ENCODE data around the gene PRKN.

DNA sequence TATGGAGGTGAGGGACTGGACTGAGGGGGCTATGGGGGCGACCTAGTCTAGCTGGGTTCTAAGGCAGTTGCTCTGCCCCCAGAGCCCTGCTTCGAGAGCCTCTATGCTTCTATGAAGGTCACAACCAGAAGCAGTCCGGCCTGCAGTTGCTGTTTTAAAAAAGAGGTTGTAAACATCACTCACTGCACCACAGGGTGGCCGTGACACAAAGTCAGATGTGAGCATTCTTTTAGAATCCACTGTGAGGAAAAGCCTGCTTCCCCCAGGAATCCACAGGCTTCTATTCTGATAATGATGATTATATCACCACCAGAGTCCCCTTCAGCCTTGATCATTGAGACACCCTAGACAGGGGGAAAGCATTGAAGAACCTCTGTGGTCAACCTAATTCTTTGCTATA, 1224.0 kb downstream of the PRKN start:
- TF ChIP-seq, protein P1, sequence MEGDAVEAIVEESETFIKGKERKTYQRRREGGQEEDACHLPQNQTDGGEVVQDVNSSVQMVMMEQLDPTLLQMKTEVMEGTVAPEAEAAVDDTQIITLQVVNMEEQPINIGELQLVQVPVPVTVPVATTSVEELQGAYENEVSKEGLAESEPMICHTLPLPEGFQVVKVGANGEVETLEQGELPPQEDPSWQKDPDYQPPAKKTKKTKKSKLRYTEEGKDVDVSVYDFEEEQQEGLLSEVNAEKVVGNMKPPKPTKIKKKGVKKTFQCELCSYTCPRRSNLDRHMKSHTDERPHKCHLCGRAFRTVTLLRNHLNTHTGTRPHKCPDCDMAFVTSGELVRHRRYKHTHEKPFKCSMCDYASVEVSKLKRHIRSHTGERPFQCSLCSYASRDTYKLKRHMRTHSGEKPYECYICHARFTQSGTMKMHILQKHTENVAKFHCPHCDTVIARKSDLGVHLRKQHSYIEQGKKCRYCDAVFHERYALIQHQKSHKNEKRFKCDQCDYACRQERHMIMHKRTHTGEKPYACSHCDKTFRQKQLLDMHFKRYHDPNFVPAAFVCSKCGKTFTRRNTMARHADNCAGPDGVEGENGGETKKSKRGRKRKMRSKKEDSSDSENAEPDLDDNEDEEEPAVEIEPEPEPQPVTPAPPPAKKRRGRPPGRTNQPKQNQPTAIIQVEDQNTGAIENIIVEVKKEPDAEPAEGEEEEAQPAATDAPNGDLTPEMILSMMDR (IDR thresholded peaks at IDR 0.05) = no peak
- no peak for TF ChIP-seq POLR2A (IDR thresholded peaks at IDR 0.05)

Data from thyroid gland (tissue), 4 donors.